Testis (tissue), 3 donors: Measurements from ENCODE around the gene NKIRAS2. TPM values are rescaled to one million over a fixed set of nuclear protein-coding genes. Genes with fewer than 3 reads are reported as not detected.
"Not testable (repeated sequence)": the region's sequence is repeated elsewhere in the genome, so short reads cannot be mapped to it uniquely, and the experiment has no call there.

ENCODE experiments used
- DNase-seq: peaks from one replicate; pipeline ENCODE4 v3.0.0-alpha.2; 2019
- H3K27ac ChIP-seq, 2 donors: fragments of 200-600 bp; sonication (generic); one replicate each; pipeline ENCODE4 v1.5.1; 2019
- H3K27me3 ChIP-seq: fragments of 200-600 bp; sonication (generic); one replicate; pipeline ENCODE4 v1.5.1; 2019
- H3K36me3 ChIP-seq: fragments of 200-600 bp; sonication (generic); one replicate; pipeline ENCODE4 v1.5.1; 2017; ENCODE audit warnings: low read depth; ENCODE audit errors: missing control alignments
- H3K4me1 ChIP-seq: fragments of 200-600 bp; sonication (generic); one replicate; pipeline ENCODE4 v1.5.1; 2019
- H3K4me3 ChIP-seq, 2 donors: fragments of 200-600 bp; sonication (generic); one replicate each; pipeline ENCODE4 v1.5.1; 2017 to 2019
- H3K9me3 ChIP-seq: fragments of 200-600 bp; sonication (generic); one replicate; pipeline ENCODE4 v1.5.1; 2017
- CTCF ChIP-seq, 3 experiments: fragments of 450-650 bp in 2 of 3; fragments of 200-600 bp in 1 of 3; sonication (generic) in 1 of 3; IDR thresholded peaks; one replicate each; pipeline ENCODE4 v1.5.1; 2016 to 2019; ENCODE audit warnings: antibody characterized with exemption in 3 of 3, mild to moderate bottlenecking in 2 of 3, moderate library complexity in 1 of 3
- POLR2A ChIP-seq: fragments of 450-650 bp; IDR thresholded peaks from one replicate; pipeline ENCODE4 v1.6.1; 2017; ENCODE audit warnings: antibody characterized with exemption, mild to moderate bottlenecking, moderate library complexity
- WGBS, 2 donors: methylation state at CpG; one replicate each; pipeline ENCODE4 v1.1.5; 2018; 5-methylcytosine and 5-hydroxymethylcytosine counted together
- intact Hi-C: fragments of 100-400 bp; cut with DNase I; formaldehyde crosslinking; loops from one replicate; pipeline ENCODE4 v1.15.1; 2023; ENCODE audit warnings: low total_unique reads
- polyA plus RNA-seq: library from polyadenylated mRNA; stranded (reverse); fragments of 350-450 nt; fragmentation: Illumina TruSeq; extraction: RNeasy Lipid Tissue Mini Kit (QIAGEN cat#74804); gene quantifications from one replicate; pipeline ENCODE4 v1.2.3, GENCODE V29; 2014; ENCODE audit warnings: low read depth, low replicate concordance; ENCODE audit not compliant: insufficient read depth
- total RNA-seq, 2 donors: library from RNA; depleted of rRNA; stranded (reverse); fragments of >200 nt; gene quantifications; one replicate each; pipeline ENCODE4 v1.2.3, GENCODE V29; 2016

Gene NKIRAS2
- total and polyA plus RNA-seq, 3 donors from 2014 or later = 65.4 to 103 (median 85.1) TPM

GRCh38 chr17:42010898-42011516 is 8.9 kb upstream of the NKIRAS2 start:
- Histone ChIP-seq H3K4me1 (peaks cover 9% of the 10 kb centered on the region), H3K9me3 (no peaks in the 10 kb centered on the region), H3K4me3 (no peak overlapping the region), H3K27ac (no peak overlapping the region), H3K27me3 (no peaks in the 10 kb centered on the region), H3K36me3 (no peaks in the 10 kb centered on the region)
- TF ChIP-seq POLR2A (no peak), CTCF (IDR thresholded peaks at IDR 0.05) (no peak)
- 84 to 90% methylated on average over 3 of the region's 3 CpGs for WGBS, 2 donors
- intact Hi-C loops = no loop called here
- DNase-seq = peak; percentile 60

- H3K27me3 ChIP-seq, intact Hi-C loops, H3K36me3 ChIP-seq, H3K27ac ChIP-seq, DNase-seq, H3K9me3 ChIP-seq, H3K4me1 ChIP-seq, H3K4me3 ChIP-seq: not testable (repeated sequence)
- 76 to 84% methylated on average over 4 of the region's 4 CpGs for WGBS, 2 donors
Observed at GRCh38 chr17:42012363-42012762, 7.5 kb upstream of the NKIRAS2 start.

- H3K9me3 ChIP-seq, DNase-seq, intact Hi-C loops, H3K27ac ChIP-seq, H3K4me3 ChIP-seq, H3K27me3 ChIP-seq, H3K36me3 ChIP-seq: not testable (repeated sequence)
- peaks cover 13% of the 10 kb centered on the region for H3K4me1 ChIP-seq
- 91 to 93% methylated on average over 12 of the region's 12 CpGs for WGBS, 2 donors
Observed at GRCh38 chr17:42013740-42014139, 6.2 kb upstream of the NKIRAS2 start.

- H3K4me1 ChIP-seq = peaks cover 27% of the 10 kb centered on the region
- H3K27ac ChIP-seq = peak overlapping the region; percentile 91 to 95
- no peaks in the 10 kb centered on the region for H3K27me3 ChIP-seq
- H3K36me3 ChIP-seq = no peaks in the 10 kb centered on the region
- no peak for TF ChIP-seq POLR2A
- no peak for TF ChIP-seq CTCF (IDR thresholded peaks at IDR 0.05)
- WGBS, 2 donors = 2% methylated on average over 12 of the region's 12 CpGs
- peak overlapping the region; percentile 87 to 95 for H3K4me3 ChIP-seq
- intact Hi-C loops = no loop called here
- H3K9me3 ChIP-seq = no peaks in the 10 kb centered on the region
- DNase-seq = peak; percentile 50
Observed at GRCh38 chr17:42016411-42016831, 3.5 kb upstream of the NKIRAS2 start.

- H3K36me3 ChIP-seq = no peaks in the 10 kb centered on the region
- intact Hi-C loops = no loop called here
- WGBS, 2 donors = 0% methylated on average over 14 to 67 of the region's 70 CpGs
- H3K27ac ChIP-seq = peak within 1 kb of the TSS; percentile 91 to 95
- TF ChIP-seq POLR2A (no peak), CTCF (IDR thresholded peaks at IDR 0.05) (peak in 2 of 3 experiments; percentile 8 to 11)
- no peaks in the 10 kb centered on the region for H3K27me3 ChIP-seq
- H3K9me3 ChIP-seq = no peaks in the 10 kb centered on the region
- H3K4me1 ChIP-seq = peaks cover 28% of the 10 kb centered on the region
- H3K4me3 ChIP-seq = peak within 1 kb of the TSS; percentile 87 to 95
- DNase-seq = peak; percentile 97
Observed at GRCh38 chr17:42016941-42017865, 2.7 kb upstream of the NKIRAS2 start, which contains the start of gene DNAJC7. DNAJC7 (minus strand) TSS chr17:42017439; CDS start chr17:42017416, 23 bp downstream.
